ENCODE measurements around the gene METRNL.

METRNL gene

DNA sequence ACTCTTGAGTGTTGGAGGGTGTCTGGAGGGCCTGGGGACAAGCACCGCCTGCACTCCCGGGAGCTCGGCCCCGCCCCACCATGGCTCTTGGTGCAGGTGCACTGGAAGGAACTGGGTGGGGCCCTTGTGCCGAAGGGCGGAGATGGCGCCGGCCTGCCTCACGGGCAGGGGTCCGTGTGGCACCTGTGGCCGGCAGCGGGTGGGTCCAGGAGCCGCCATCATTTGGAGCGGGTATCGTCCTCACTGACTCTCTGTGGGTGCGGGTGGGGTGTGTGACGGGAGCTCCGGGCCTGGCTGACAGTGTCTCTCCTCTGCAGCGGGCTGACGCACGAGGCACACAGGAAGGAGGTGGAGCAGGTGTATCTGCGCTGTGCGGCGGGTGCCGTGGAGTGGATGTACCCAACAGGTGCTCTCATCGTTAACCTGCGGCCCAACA is 5.2 kb downstream of the METRNL start:
- H3K27ac ChIP-seq: no peak overlapping the region
- no peak for TF ChIP-seq ZFX (IDR thresholded peaks at IDR 0.05)
- TF ChIP-seq, protein P1, sequence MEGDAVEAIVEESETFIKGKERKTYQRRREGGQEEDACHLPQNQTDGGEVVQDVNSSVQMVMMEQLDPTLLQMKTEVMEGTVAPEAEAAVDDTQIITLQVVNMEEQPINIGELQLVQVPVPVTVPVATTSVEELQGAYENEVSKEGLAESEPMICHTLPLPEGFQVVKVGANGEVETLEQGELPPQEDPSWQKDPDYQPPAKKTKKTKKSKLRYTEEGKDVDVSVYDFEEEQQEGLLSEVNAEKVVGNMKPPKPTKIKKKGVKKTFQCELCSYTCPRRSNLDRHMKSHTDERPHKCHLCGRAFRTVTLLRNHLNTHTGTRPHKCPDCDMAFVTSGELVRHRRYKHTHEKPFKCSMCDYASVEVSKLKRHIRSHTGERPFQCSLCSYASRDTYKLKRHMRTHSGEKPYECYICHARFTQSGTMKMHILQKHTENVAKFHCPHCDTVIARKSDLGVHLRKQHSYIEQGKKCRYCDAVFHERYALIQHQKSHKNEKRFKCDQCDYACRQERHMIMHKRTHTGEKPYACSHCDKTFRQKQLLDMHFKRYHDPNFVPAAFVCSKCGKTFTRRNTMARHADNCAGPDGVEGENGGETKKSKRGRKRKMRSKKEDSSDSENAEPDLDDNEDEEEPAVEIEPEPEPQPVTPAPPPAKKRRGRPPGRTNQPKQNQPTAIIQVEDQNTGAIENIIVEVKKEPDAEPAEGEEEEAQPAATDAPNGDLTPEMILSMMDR (conservative IDR thresholded peaks at IDR 0.05): no peak

GRCh38 chr17:83085103-83085502 is 5.7 kb downstream of the METRNL start:
- H3K27ac ChIP-seq: no peak overlapping the region
- TF ChIP-seq, protein P1 (conservative IDR thresholded peaks at IDR 0.05): no peak
- no peak for TF ChIP-seq ZFX (IDR thresholded peaks at IDR 0.05)

DNA sequence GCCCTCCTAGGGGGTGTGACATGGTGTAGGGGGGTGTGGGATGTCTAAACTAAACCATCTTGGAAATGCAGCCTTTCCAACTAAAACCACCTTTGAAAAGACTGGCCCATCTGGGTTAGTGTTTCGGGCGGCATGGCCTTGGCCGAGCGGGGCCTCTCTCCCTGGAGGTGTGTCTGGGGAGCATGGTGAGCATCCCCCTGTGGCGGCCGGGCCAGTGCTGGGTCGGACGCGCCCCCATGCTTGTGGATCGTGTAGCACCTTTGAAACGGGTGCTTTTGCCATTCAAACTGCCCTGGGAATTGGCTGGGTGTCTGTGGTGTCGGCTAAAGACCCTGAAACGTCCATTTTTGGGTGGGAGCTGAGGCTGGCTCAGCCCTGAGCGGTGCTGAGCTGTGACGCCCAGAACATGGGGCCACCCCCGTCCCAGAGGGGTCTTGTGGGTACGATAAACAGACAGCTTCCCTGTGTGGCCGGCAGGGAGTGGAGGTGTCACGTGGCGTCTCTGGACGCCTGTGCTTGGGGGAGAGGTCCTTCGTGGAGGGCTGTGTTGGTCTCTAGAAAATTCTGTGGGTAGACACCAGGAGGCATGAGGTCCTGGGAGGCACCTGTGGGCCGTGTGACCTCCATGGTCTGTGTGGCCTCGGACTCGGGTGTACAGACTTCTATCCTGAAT is 6.3 kb downstream of the METRNL start:
- no peak for TF ChIP-seq ZFX (IDR thresholded peaks at IDR 0.05)
- TF ChIP-seq, protein P1 (conservative IDR thresholded peaks at IDR 0.05): no peak

DNA sequence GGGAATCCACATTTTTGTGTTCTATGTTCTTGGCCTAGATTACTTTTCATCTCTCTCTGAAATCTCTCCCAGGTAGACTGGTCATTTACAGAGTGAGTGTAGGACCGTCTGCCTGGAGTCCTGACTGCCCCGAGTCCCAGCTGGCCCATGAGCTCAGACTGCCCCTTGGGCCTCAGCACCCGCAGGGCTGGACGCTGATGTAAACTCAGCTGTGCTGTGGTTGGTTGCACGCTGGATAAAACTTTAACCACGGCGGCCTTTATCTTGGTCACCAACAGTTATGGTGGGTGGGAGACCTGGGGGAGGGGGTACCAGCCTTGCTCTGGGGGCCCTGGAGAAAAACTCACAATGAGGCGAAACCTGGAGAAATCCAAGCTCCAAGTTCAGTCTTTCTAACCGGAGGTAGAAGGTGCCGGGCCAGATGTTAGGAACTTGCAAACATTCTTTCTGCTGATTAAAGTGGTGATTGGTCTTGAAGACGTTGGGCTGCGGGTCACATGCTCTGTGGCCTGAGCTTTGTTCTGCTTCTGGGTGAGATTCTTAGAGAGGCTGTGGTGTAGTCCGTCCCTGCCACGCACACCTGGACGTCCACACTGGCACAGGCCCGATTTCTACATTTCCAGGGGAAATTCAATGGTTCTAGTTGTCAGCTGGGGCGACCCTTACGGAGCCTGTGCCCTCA is 6.9 kb downstream of the METRNL start:
- H3K27ac ChIP-seq: no peak overlapping the region
- TF ChIP-seq, protein P1 (conservative IDR thresholded peaks at IDR 0.05): no peak
- TF ChIP-seq ZFX (IDR thresholded peaks at IDR 0.05): no peak

More for the DNA sequence above, 6.3 kb downstream of the METRNL start:
- H3K27ac ChIP-seq: no peak overlapping the region

GRCh38 chr17:83086907-83087787 is 7.7 kb downstream of the METRNL start:
- no peak for TF ChIP-seq ZFX (IDR thresholded peaks at IDR 0.05)
- TF ChIP-seq, protein P1 (conservative IDR thresholded peaks at IDR 0.05): no peak
- H3K27ac ChIP-seq: no peak overlapping the region

DNA sequence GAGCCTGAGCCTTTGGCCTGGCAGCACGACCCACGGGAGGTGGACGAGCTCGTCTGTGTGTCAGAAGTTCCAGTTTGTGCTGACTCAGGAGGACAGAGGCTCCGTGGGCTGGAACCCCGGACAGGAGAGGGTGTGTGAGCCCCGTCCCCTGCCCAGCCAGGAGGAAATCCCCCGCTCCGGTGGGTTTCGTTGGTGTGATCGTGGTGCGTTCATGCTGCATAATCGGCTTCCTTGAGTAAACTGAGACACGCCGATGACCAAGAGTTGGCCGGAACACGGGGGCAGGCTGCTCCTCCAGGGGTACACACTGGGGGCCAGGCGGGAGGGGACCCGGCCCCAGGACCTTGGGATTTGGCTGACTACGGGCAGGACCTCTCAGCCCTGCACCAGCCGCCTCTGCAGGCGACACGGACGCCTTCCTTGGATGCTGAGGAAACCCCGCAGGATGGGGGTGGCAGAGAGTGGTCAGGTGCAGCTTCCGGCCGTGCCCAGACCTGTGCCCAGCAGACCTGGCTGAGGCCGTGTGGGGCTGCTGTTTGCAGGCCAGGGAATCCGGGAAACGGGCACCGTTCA is 8.5 kb downstream of the METRNL start:
- TF ChIP-seq, protein P1 (conservative IDR thresholded peaks at IDR 0.05): no peak
- no peak for TF ChIP-seq ZFX (IDR thresholded peaks at IDR 0.05)
- no peak overlapping the region for H3K27ac ChIP-seq

Measured in C4-2B (cell line).